Mesenteric fat pad (tissue), 1 donor: ENCODE data around the gene MSRB1. TPM values are rescaled to one million over a fixed set of nuclear protein-coding genes. Genes with fewer than 3 reads are reported as not detected.

Experiments used
- DNase-seq: peaks from one replicate; pipeline ENCODE4 v3.0.0-alpha.2; 2020; ENCODE audit warnings: low spot score
- long read RNA-seq: library from polyadenylated mRNA; unstranded; transcript quantifications from one replicate; pipeline ENCODE4 v2.0.0, GENCODE V29; 2020
- total RNA-seq: library from RNA; stranded (reverse); fragmentation: NEBNext Ultra II Directional; extraction: Animal tissue kit (Norgen Biotek cat#: 25700); gene quantifications from one replicate; pipeline ENCODE4 v1.2.1, GENCODE V29; 2021
- donor health status: DM: yes; HTN: yes; CAD: no.

MSRB1 gene, protein sequence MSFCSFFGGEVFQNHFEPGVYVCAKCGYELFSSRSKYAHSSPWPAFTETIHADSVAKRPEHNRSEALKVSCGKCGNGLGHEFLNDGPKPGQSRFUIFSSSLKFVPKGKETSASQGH
- total RNA-seq = 27.1 TPM
- long read RNA-seq, transcript MSRB1-205 (5 exons, 550 nt) = minor isoform, 7 of 183 reads
- long read RNA-seq, transcript MSRB1-201 (4 exons, 1,423 nt) = major isoform, 167 of 183 reads
- long read RNA-seq, partial matches to known transcripts = 6 of 183 reads
- long read RNA-seq, other reads (novel, unspliced or antisense) = 0 of 183 reads

DNA sequence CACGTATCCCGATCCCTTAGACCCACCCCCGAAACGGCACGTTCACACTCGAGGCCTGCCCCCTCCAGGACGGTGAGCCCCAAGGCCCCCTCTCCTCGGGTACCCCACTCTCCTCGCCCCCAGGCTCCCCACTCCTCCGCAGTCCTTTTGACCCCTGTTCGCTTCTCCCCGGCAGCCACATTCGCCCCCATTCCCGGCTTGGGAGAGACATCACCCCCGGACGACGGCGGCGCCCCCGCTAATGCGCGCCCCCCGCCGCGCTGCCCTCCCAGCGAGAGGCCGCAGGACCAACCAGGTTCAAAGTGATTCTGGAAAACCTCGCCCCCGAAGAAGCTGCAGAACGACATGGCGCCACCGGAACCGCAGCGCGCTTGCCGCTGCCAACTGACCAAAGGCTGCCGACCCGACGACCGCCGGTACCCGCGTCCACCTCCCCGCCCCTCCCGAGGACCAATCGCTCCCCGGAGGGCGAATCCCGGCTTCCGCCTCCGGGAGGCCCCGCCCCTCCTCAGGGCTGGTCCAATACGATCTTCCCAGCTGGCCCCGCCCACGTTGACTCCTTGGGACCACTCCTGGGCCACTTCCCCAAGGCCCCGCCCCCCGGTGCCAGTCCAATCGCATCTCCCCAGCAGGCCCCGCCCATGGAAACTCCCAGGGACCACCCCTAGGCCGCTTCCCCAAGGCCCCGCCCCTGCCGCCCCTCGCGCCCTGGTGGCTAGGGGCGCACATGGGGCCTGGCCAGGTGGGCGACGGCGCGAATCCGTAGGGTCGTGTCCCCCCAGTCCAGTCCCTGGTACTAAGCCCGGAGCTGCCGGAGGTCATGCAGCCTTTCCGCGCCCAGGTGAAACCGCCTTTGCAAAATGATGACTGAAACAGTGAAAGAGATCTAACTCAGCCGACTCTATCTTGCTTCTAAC lies at the start of gene MSRB1:
Gene MSRB1 (minus strand): TSS at position 390 of the 917 bp plus-strand sequence. CDS start 43 bp downstream, at position 347.
- peak; percentile 100 for DNase-seq

DNA sequence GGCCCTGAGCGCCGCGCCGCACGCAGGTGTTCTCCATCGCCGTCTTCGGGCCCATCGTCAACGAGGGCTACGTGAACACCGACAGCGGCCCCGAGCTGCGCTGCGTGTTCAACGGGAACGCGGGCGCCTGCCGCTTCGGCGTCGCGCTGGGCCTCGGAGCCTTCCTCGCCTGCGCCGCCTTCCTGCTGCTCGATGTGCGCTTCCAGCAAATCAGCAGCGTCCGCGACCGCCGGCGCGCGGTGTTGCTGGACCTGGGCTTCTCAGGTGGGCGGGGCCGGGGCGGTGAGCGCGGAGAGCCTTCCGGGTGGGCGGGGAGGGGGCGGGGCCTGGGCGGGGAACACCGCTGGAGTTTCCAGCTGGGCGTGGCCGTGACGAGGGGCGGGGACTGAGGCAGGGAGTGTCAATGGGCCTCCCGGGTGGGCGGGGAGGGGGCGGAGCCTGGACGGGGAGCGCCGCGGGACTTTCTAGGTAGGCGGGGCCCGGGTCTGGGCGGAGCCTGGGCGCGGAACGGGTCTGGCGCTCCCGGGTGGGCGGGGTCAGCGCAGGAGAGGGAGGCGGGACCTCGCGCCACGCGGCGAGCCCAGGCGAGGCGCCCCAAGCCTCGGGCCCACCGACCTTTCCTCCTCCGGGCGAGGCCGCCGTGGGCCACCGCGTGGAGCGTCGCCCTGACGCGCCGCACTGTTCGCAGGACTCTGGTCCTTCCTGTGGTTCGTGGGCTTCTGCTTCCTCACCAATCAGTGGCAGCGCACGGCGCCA lies 49.1 kb upstream of the MSRB1 start:
- DNase-seq = peak; percentile 97

DNA sequence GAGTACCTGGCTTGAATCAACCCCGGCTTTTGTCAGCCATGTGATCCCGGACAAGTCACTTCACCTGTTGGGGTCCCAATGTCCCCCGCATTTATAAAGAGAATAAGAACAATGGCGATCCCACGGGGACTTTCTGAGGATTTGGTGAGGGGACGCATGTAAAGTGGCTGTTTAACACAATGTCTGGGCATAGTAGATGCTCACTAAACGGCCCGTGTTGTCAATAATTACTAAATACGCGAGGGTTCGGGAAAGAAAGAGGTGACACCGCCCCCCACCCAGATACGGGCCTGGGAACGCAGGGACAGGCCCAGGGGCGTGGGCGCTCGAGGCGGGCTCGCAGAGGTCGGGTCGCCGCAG lies 48.6 kb upstream of the MSRB1 start:
- no peak for DNase-seq

DNA sequence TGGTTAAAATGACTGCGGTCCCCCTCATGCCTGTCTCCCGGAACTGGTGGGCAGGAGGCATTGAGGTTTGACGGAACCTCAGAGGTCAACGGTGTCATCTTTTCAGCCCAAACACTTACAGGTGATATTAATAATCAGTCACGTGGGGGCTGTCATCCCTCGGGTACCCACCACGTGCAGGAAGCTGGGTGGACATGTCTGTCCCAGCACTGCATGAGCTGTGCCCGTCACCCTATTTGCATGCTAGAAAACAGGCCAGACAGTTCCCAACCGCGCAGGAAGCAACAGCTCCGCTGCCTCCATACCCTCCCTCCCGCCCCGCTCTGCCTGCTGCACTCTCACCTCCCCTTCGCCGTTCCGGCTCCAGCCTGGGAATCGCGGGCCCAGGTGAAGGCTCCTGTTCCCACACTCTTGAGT lies 48.1 kb upstream of the MSRB1 start:
- DNase-seq = no peak

DNA sequence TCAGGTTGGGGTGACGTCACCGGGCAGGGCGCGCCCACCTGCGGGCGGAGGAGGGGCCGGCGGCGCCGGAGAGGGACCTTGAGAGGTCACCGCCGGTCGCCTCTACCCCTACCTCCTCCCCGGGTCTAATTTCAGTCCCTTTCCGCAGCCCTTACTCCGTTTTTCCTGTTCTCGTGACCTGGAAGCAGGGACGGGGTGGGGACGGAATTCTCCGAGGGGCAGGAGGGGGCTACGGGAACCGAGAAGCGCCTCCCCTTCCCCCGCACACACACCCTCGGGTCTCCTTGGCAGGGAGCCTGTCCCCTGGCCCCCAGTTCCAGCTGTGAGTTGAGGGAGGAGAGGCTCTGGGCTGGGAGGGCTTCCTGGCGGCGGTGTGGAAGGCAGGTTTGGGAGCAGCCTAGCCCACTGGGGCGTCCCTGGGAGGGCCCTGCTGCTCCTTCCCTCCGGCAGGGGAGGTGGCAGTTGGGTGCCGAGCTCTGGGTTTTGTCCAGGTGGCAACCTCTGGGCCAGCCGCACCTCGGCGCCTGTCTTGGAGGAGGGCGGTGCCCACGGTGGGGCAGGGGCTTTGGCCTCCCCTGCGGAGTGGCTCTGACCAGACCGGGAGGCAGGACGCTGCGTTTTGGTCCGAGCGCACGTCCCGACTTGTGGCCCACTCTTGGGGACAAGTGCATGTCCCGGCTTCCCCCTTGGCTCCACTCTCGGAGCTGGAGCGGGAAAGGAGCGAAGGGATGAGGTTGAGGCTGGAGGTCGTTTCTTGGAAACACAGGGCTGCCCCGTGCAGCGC lies 47.5 kb upstream of the MSRB1 start:
- DNase-seq = no peak

DNA sequence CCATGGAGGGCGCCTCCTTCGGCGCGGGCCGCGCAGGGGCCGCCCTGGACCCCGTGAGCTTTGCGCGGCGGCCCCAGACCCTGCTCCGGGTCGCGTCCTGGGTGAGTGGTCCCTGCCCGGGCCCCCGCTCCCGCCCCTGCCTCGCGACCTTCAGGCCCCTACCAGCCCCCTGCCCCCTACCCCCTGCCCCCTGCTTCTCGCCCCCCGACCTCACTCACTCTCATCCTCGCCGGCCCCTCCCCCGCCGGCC lies 47.0 kb upstream of the MSRB1 start:
- DNase-seq = no peak

DNA sequence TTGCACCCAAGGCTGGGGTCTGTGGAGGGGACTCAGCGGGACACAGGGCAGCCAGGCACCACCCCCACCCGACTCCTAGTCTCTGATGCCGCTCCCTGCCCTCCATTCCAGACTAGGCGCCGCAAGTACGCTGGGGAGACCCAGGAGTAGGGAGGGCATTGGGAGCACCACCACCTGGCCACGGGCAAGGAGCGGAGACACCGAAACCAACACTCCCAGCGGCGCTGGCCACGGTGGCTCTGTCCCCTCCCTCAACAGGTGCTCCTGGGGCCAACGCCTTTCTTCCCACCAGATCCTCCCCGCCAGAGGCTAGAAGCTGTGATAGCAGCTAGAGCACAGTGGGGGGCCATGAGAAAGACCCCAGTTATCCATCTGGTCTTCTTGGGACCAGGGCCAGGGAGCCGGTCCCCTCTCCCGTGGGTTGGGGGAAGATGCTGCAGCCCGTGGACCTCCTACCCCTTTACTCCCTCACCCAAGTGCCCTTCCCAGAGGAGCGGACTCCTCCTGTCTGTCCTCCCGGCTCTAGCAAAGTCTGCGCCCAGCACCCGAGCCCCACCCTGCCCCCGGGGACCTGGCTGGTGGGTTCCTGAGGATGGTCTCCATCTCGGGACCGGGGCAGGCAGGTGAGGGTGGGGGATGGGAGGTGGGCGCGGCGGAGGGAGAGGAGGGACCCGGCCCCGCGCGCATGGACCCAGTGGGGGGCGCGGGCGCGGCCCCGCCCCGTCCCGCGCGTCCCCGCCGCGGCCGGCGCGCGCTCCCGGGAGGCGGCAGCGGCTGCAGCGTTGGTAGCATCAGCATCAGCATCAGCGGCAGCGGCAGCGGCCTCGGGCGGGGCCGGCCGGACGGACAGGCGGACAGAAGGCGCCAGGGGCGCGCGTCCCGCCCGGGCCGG lies 46.5 kb upstream of the MSRB1 start, which contains the start of gene SYNGR3:
Gene SYNGR3 (plus strand): TSS at position 762 of the 892 bp plus-strand sequence. CDS start 133 bp downstream, outside the sequence.
- no peak for DNase-seq

DNA sequence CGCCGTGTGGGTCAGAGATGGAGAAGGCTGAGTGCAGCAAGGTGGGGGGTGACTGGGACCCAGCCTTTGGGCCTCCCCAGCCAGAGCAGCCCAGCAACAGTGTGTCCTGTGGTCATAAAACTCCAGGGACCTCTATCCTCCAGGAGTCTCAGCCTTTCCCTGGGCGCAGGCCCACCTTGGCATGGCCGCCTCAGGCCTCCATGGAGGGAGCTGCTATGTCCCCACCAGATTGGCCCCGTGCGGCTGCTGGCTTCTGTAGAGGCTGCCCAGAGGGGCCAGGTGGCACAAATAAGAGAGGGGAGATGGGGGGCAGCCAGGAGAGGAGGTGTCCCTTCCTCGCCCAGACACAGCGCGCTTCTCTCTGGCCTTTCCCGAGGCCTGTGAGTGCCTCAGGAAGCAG lies 44.2 kb upstream of the MSRB1 start:
- DNase-seq = no peak

DNA sequence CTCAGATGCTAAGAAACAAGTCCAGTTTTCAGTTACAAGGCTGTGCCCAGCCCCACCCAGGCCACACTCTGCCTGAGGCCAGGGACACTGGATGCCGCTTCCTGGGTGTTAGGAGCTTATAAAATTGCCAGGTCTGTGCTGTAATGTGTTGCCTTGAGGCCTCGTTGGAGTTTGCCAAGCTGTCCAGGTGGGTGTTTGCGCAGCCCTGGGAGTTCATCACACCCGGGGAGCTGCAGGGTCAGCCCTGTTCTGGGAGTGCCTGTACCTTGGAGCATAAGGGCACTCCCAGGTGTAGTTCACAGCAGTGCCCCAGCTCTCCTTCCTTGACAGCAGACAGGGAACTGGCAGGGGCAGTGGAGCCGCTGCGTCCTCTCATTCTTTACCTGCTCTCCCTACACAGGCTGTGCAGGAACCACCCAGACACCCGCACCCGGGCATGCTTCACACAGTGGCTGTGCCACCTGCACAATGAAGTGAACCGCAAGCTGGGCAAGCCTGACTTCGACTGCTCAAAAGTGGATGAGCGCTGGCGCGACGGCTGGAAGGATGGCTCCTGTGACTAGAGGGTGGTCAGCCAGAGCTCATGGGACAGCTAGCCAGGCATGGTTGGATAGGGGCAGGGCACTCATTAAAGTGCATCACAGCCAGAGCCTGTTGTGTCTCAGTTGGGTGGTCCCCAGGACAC lies 42.6 kb upstream of the MSRB1 start:
- DNase-seq = no peak

DNA sequence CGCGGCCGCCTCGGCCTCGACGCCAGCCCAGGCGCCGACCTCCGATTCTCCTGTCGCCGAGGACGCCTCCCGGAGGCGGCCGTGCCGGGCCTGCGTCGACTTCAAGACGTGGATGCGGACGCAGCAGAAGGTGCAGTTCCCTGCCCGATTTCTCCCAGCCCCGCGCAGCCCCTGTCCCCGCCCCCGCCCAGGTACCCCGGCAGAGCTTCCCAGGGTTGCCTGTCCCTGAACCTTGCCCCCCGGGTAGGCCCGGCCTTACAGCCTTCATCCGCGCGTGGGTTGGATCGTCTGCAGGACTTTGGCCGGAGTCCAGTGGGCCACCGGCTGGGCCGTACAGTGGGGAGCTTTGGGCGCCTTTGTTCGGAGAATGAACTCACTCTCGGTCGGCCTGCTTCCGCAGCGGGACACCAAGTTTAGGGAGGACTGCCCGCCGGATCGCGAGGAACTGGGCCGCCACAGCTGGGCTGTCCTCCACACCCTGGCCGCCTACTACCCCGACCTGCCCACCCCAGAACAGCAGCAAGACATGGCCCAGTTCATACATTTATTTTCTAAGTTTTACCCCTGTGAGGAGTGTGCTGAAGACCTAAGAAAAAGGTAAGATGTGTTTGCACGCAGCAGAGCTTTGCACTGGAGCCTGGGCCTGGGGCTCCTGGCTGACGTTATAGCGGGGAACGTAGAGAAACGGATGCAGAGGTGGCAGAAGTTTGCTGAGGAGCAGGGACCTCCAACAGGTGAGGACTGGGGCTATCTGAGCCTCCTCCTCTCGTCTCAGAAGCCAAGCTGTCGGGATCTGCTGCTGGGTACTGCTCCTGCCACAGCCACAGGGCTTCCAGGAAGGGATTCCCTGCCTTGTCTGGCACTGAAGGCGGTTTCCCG lies 41.6 kb upstream of the MSRB1 start:
- no peak for DNase-seq

DNA sequence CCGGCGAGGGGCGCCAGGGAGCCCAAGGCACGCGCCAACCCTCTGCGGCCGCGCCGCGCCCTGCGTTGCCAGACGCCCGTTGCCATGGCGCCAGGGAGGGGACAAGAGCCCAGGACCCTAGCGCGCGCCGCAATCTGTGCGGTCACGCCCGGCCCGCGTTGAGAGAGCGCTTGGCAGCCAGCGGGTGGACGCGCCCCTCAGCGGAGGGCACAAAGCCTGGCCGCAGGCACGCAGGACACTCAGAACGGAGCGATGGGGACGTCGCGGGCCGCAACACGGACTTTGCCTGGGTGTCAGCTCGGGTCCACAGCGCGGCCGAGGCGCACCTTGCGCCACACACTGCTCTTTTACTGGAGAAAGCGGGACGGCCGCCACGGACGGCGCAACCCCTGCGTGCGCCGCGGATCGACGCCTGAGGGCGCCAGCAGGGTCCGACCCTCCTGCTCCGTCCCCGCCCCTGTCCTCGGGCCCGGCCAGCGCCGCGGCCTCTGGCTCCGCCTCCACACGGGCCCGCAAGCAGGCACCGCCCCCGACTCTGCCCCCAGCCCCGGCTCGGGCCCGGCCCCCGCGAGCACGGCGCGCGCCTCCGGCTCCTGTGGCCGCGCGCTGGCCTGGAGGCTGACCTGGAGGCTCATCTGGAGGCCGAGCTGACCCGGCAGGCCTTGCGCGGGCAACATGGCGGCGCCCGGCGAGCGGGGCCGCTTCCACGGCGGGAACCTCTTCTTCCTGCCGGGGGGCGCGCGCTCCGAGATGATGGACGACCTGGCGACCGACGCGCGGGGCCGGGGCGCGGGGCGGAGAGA lies 40.7 kb upstream of the MSRB1 start, which contains the start of gene GFER:
Gene GFER (plus strand): TSS at position 650 of the 803 bp plus-strand sequence. CDS start 26 bp downstream, at position 676.
- peak; percentile 98 for DNase-seq

DNA sequence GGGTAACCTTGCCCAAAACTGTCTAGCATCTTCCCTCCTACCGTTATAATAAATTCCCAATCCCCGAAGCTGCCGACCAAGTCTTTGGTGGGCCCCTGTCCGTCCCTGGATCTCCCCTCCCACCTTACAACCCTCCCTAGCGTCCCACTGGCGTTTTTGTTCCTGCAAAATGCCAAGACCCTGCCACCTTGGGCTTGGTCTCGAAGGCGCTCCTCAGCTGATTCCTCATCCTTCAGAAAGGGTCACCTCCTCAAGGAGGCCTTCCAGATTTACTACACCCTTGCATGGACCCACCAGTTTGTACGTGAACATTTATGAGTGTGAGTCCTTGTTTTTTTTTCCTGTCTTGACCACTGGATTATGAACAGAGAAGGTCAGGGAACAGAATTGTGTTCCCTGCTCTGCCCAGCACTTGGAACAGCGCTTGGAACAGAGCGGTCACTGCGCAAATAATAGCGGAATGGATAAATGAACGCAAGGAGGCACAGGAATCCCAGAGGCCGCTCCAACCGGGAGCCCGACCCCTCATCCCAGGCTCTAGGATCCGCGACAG lies 40.1 kb upstream of the MSRB1 start:
- no peak for DNase-seq

DNA sequence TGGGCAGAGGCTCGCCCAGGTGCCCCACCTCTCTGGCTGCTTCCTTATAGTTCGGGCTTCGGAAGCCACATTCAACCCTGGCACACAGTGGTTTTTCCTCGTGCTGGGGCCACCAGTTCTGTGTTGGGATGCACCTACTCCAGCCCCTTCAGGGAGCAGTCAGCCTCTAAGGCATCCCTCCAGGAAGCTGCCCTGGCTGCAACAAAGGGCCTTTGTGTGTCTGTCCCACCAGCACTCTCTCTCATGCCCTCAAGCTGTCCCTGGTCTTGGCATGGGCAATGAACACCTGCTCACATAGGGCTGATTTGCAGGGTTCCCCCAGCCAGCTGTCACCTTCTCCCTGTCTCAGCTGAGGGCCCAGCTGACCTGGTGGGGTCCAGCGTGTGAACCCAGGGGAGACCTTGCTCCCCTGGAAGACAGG lies 39.0 kb upstream of the MSRB1 start:
- DNase-seq = no peak

DNA sequence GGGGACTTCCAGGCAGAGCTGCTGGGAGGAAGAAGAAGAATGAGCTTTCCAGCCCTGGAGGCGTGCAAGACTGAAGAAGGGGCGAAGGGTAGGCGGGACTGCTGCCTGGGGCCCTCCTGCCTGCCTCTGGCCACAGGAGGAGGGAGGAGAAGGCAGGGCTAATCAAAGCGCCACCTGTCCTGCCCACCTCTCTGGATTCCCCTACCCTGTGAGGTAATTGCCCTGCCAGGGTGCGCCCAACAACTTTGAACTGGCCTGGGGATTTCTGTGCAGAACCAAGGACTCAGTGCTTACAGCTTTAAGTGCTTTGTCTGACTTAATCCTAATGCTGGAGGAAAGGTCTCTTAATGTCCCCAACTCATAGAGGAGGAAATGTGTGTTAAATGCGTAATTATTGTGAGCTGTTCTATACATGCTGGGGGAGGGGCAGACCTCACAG lies 38.4 kb upstream of the MSRB1 start, which contains the start of gene NOXO1:
Gene NOXO1 (minus strand): TSS at position 72 of the 439 bp plus-strand sequence. CDS start 290 bp downstream, outside the sequence.
- DNase-seq = no peak

DNA sequence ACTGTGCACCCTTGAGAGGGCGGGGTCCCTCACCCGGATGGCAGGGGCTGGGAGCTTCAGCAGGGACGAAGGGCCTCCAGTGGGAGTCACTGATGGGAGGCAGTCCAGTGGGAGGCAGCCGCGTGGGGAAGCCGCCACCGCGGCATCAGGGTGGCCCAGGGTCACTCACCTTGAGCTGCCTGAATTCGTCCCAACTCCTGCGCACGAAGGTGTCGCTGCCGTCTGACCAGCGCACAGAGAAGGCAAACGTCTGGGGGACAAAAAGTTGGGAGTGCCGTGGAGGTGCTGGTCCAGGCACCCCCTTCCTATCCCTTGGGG lies 37.7 kb upstream of the MSRB1 start:
- no peak for DNase-seq

DNA sequence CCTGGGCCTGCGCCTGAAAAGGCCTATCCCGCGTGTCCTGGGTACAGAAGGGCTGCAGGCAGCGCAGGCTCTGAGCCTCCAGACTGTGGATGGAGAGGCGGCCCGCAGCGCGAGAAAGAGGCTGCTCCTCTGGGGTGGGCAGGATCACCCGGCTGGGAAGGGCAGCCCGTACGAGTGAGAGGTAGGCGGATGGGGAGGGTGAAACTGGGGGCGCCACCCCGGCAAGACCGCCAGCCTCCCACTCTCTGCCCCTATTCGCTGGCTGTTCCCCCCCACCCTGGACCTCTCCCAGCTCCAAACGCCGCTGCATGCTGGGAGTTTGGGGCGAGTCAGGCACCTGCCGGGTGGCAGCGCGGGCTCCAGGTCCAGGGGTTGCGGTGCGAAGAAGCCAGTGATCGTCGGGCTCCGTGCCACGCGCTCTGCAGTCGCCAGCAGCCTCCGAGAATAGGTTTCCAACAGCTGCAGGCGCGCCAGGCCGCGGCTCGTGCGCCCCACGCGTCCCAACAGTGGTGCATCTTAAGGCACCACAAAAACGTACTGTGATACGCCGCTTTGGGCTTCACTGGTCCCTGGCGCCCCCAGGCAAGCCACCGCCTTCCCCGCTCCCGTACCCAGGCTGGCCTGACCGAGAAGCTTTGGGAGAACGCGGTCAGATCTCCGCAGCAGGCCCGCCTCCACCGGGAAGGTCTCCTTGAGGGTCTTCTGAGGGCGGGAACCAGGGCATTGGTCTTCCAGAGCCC lies 37.2 kb upstream of the MSRB1 start:
- DNase-seq = no peak
